Vagina (tissue), 2 donors: ENCODE results near the gene CRHBP.

Experiments
- CTCF ChIP-seq, 3 experiments: fragments of 450-650 bp in 2 of 3; fragments of 200-600 bp in 1 of 3; sonication (generic) in 1 of 3; IDR thresholded peaks; one replicate each; pipeline ENCODE4 v1.5.1; 2017 to 2019; ENCODE audit warnings: antibody characterized with exemption in 3 of 3, mild to moderate bottlenecking in 2 of 3, moderate library complexity in 2 of 3
- POLR2A ChIP-seq, 2 donors: fragments of 450-650 bp; IDR thresholded peaks; one replicate each; pipeline ENCODE4 v1.6.1; 2017; ENCODE audit warnings: antibody characterized with exemption in 2 of 2, mild to moderate bottlenecking in 2 of 2, moderate library complexity in 2 of 2
- POLR2AphosphoS5 ChIP-seq, 2 donors: sonication (generic); formaldehyde crosslinking; IDR thresholded peaks; one replicate each; pipeline ENCODE4 v1.9.0; 2017; ENCODE audit warnings: antibody characterized with exemption in 2 of 2, mild to moderate bottlenecking in 2 of 2, low read depth in 1 of 2; ENCODE audit not compliant: insufficient read depth in 1 of 2

GRCh38 chr5:76994337-76994736 lies 41.5 kb downstream of the CRHBP start:
- TF ChIP-seq CTCF (IDR thresholded peaks at IDR 0.05) (no peak), POLR2A (IDR thresholded peaks at IDR 0.05) (no peak), POLR2AphosphoS5 (IDR thresholded peaks at IDR 0.05; ENCODE audit: insufficient read depth in 1 of 2, low read depth in 1 of 2) (no peak)
